GM18951 (cell line): ENCODE results near the gene TTLL6.

Source experiments
- POLR2A ChIP-seq: IDR thresholded peaks from 4 replicates; pipeline ENCODE4 v1.6.1; 2011; ENCODE audit warnings: mild to moderate bottlenecking; ENCODE audit not compliant: insufficient read length, insufficient read depth; ENCODE audit errors: extremely low read depth
- in situ Hi-C: fragments of 300-500 bp; cut with MboI; formaldehyde crosslinking; loops from one replicate; pipeline ENCODE4 v1.12.0; 2022; ENCODE audit warnings: low sequenced_read_pairs, mixed read lengths, inconsistent platforms; ENCODE audit not compliant: unreplicated experiment

Gene TTLL6

GRCh38 chr17:48724251-48725003 lies 92.6 kb downstream of the TTLL6 start:
- no peak for TF ChIP-seq POLR2A
- in situ Hi-C loops: loop anchor here (10.0 kb wide), 1 partner anchor 160 kb away; no protein-coding TSS in a partner anchor

GRCh38 chr17:48723423-48724250 lies 93.4 kb downstream of the TTLL6 start:
- no peak for TF ChIP-seq POLR2A
- in situ Hi-C loops: loop anchor here (10.0 kb wide), 1 partner anchor 161 kb away; no protein-coding TSS in a partner anchor

- no peak for TF ChIP-seq POLR2A
- in situ Hi-C loops: loop anchor here (10.0 kb wide), 1 partner anchor 162 kb away; no protein-coding TSS in a partner anchor
Observed at GRCh38 chr17:48722915-48723422, 94.1 kb downstream of the TTLL6 start, which contains the start of gene PRAC2. Gene PRAC2 (plus strand): TSS chr17:48723185. CDS start chr17:48724411, 1,226 bp downstream.

GRCh38 chr17:48722201-48722907 lies 94.7 kb downstream of the TTLL6 start, which contains the start of gene PRAC1:
Gene PRAC1 (minus strand): TSS chr17:48722518. CDS start chr17:48722392, 126 bp downstream.
- in situ Hi-C loops: loop anchor here (10.0 kb wide), 1 partner anchor 162 kb away; no protein-coding TSS in a partner anchor
- no peak for TF ChIP-seq POLR2A

- TF ChIP-seq POLR2A: no peak
- in situ Hi-C loops: loop anchor here (10.0 kb wide), 1 partner anchor 164 kb away; no protein-coding TSS in a partner anchor
Observed at GRCh38 chr17:48721009-48721402, 96.0 kb downstream of the TTLL6 start.

GRCh38 chr17:48720266-48721008 lies 96.6 kb downstream of the TTLL6 start:
- in situ Hi-C loops: loop anchor here (10.0 kb wide), 1 partner anchor 164 kb away; no protein-coding TSS in a partner anchor
- TF ChIP-seq POLR2A: no peak

GRCh38 chr17:48719642-48720265 lies 97.3 kb downstream of the TTLL6 start:
- no peak for TF ChIP-seq POLR2A
- in situ Hi-C loops: loop anchor here (10.0 kb wide), 1 partner anchor 165 kb away; no protein-coding TSS in a partner anchor

- in situ Hi-C loops: no loop called here
- TF ChIP-seq POLR2A: no peak
Observed at GRCh38 chr17:48718761-48719641, 98.0 kb downstream of the TTLL6 start.

- in situ Hi-C loops: no loop called here
- TF ChIP-seq POLR2A: no peak
Observed at GRCh38 chr17:48718227-48718760, 98.7 kb downstream of the TTLL6 start.
